ENCODE data around the gene GOLGA6L24. TPM values are rescaled to one million over a fixed set of nuclear protein-coding genes. Genes with fewer than 3 reads are reported as not detected.
"Not testable (repeated sequence)": the region's sequence is repeated elsewhere in the genome, so short reads cannot be mapped to it uniquely, and the experiment has no call there.

The GOLGA6L24 gene, protein sequence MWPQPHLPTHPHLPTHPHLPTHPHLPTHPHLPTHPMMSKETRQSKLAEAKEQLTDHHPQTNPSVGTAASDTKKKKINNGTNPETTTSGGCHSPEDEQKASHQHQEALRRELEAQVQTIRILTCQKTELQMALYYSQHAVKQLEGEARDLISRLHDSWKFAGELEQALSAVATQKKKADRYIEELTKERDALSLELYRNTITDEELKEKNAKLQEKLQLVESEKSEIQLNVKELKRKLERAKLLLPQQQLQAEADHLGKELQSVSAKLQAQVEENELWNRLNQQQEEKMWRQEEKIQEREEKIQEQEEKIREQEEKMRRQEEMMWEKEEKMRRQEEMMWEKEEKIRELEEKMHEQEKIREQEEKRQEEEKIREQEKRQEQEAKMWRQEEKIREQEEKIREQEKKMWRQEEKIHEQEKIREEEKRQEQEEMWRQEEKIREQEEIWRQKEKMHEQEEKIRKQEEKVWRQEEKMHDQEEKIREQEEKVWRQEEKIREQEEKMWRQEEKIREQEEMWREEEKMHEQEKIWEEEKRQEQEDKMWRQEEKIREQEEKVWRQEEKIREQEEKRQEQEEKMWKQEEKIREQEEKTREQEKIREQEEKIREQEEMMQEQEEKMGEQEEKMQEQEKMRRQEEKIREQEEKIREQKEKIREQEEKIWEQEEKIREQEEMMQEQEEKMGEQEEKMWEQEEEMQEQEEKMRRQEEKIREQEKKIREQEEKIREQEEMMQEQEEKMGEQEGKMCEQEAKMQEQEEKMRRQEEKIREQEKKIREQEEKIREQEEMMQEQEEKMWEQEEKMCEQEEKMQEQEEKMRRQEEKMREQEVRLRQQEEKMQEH
- total RNA-seq: not detected in 2 replicates
- long read RNA-seq: 0 reads

- not testable (repeated sequence) for H3K4me1 Mint-ChIP-seq (ENCODE audit: low read depth); H3K27ac Mint-ChIP-seq; H3K4me3 Mint-ChIP-seq (ENCODE audit: low read depth); H3K36me3 Mint-ChIP-seq (ENCODE audit: insufficient read depth); H3K27me3 Mint-ChIP-seq; DNase-seq (ENCODE audit: low spot score, unreplicated experiment); H3K9me3 Mint-ChIP-seq (ENCODE audit: low read depth)
Observed at GRCh38 chr15:28357984-28358383, at the start of gene GOLGA6L24. Gene GOLGA6L24 (minus strand): TSS chr15:28358084. CDS start chr15:28358023, 61 bp downstream.

- not testable (repeated sequence) for H3K36me3 Mint-ChIP-seq (ENCODE audit: insufficient read depth); DNase-seq (ENCODE audit: low spot score, unreplicated experiment); H3K27ac Mint-ChIP-seq; H3K4me1 Mint-ChIP-seq (ENCODE audit: low read depth); H3K9me3 Mint-ChIP-seq (ENCODE audit: low read depth); H3K27me3 Mint-ChIP-seq; H3K4me3 Mint-ChIP-seq (ENCODE audit: low read depth)
Observed at GRCh38 chr15:28402774-28403435, 45.0 kb upstream of the GOLGA6L24 start.

GRCh38 chr15:28396022-28396421 is 38.1 kb upstream of the GOLGA6L24 start:
- H3K27me3 Mint-ChIP-seq; H3K4me3 Mint-ChIP-seq (ENCODE audit: low read depth); H3K27ac Mint-ChIP-seq; DNase-seq (ENCODE audit: low spot score, unreplicated experiment); H3K9me3 Mint-ChIP-seq (ENCODE audit: low read depth); H3K36me3 Mint-ChIP-seq (ENCODE audit: insufficient read depth); H3K4me1 Mint-ChIP-seq (ENCODE audit: low read depth): not testable (repeated sequence)

- not testable (repeated sequence) for H3K9me3 Mint-ChIP-seq (ENCODE audit: low read depth); DNase-seq (ENCODE audit: low spot score, unreplicated experiment); H3K36me3 Mint-ChIP-seq (ENCODE audit: insufficient read depth); H3K4me1 Mint-ChIP-seq (ENCODE audit: low read depth); H3K27me3 Mint-ChIP-seq; H3K27ac Mint-ChIP-seq; H3K4me3 Mint-ChIP-seq (ENCODE audit: low read depth)
Observed at GRCh38 chr15:28380053-28380452, 22.2 kb upstream of the GOLGA6L24 start.

- not testable (repeated sequence) for H3K36me3 Mint-ChIP-seq (ENCODE audit: insufficient read depth); H3K4me1 Mint-ChIP-seq (ENCODE audit: low read depth); H3K27me3 Mint-ChIP-seq; H3K9me3 Mint-ChIP-seq (ENCODE audit: low read depth); H3K27ac Mint-ChIP-seq; DNase-seq (ENCODE audit: low spot score, unreplicated experiment); H3K4me3 Mint-ChIP-seq (ENCODE audit: low read depth)
Observed at GRCh38 chr15:28378364-28378763, 20.5 kb upstream of the GOLGA6L24 start, which contains the start of gene GOLGA8F. Gene GOLGA8F (plus strand): TSS chr15:28378664. CDS start chr15:28378762, 98 bp downstream.

GRCh38 chr15:28365502-28365901 is 7.6 kb upstream of the GOLGA6L24 start:
- not testable (repeated sequence) for H3K9me3 Mint-ChIP-seq (ENCODE audit: low read depth); DNase-seq (ENCODE audit: low spot score, unreplicated experiment); H3K27ac Mint-ChIP-seq; H3K36me3 Mint-ChIP-seq (ENCODE audit: insufficient read depth); H3K27me3 Mint-ChIP-seq; H3K4me1 Mint-ChIP-seq (ENCODE audit: low read depth); H3K4me3 Mint-ChIP-seq (ENCODE audit: low read depth)

GRCh38 chr15:28322129-28322588 is 35.7 kb downstream of the GOLGA6L24 start, which contains the start of gene HERC2:
Gene HERC2 (minus strand): TSS chr15:28322179. CDS start chr15:28321433, 746 bp downstream.
- not testable (repeated sequence) for H3K4me1 Mint-ChIP-seq (ENCODE audit: low read depth); DNase-seq (ENCODE audit: low spot score, unreplicated experiment); H3K9me3 Mint-ChIP-seq (ENCODE audit: low read depth); H3K36me3 Mint-ChIP-seq (ENCODE audit: insufficient read depth); H3K27me3 Mint-ChIP-seq
- Mint-ChIP-seq H3K4me3 (ENCODE audit: low read depth) (peak within 1 kb of the TSS; percentile 95), H3K27ac (peak within 1 kb of the TSS; percentile 94)

DNA sequence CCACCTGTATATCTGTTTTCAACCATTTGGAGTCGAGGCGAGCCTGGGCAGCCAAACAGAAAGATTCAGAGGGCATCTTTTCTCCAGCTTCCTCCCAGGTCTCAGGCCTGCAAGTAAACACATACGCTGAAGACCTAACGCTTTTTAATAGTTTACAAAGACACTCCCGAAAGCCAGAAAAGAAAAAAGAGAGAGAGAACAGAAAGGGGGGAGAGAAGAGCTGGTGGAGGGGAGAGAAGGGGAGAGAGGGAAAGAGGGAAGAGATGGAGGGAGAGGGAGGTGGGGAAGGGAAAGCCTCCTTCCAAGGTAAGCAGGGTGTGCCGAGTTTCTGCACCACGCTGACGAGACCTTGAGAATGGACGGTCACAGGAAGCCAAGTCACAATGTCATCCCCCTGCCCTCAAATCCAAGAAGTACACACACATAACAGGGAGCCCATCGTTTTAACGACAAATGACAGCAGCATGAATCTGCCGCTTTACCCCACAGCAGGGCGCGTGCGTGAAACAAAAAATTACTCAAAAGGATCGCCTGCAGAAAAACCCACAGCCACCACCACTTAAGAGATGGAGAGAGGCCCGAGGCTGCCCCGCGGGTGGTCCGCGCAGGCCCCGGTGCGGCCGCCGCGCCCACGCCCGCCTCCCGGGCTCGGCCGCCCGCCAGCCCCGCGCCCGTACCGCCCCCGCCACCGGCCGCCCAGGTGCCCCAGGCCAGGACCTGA is 36.4 kb downstream of the GOLGA6L24 start:
- H3K9me3 Mint-ChIP-seq (ENCODE audit: low read depth); H3K27me3 Mint-ChIP-seq; H3K36me3 Mint-ChIP-seq (ENCODE audit: insufficient read depth); DNase-seq (ENCODE audit: low spot score, unreplicated experiment); H3K4me1 Mint-ChIP-seq (ENCODE audit: low read depth): not testable (repeated sequence)
- Mint-ChIP-seq H3K4me3 (ENCODE audit: low read depth) (peak overlapping the region; percentile 95), H3K27ac (peak overlapping the region; percentile 94)

DNA sequence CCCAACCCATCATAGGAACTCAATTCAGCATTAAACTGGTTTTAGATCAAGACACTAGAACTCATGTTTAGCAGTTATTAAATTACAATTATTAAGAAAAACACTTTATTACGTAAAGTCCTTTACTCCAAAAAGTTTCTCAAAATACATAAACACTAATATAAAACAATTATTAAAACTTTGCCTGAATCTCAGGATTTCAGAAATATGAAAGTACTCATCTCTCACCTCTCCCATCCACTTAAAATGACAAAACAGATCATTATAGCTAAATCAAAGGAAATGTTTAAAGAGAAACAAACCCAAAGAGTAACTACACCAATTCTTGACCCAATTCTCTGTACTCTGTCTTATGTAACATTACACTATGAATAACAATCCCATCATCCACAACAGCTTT is 38.2 kb downstream of the GOLGA6L24 start:
- H3K4me3 Mint-ChIP-seq (ENCODE audit: low read depth); H3K9me3 Mint-ChIP-seq (ENCODE audit: low read depth); H3K4me1 Mint-ChIP-seq (ENCODE audit: low read depth); DNase-seq (ENCODE audit: low spot score, unreplicated experiment); H3K27ac Mint-ChIP-seq; H3K27me3 Mint-ChIP-seq: not testable (repeated sequence)
- H3K36me3 Mint-ChIP-seq (ENCODE audit: insufficient read depth): peaks cover 17% of the 10 kb centered on the region

- not testable (repeated sequence) for H3K27ac Mint-ChIP-seq; H3K9me3 Mint-ChIP-seq (ENCODE audit: low read depth); DNase-seq (ENCODE audit: low spot score, unreplicated experiment); H3K27me3 Mint-ChIP-seq; H3K4me3 Mint-ChIP-seq (ENCODE audit: low read depth); H3K4me1 Mint-ChIP-seq (ENCODE audit: low read depth)
- H3K36me3 Mint-ChIP-seq (ENCODE audit: insufficient read depth): peaks cover 22% of the 10 kb centered on the region
Observed at GRCh38 chr15:28318828-28319227, 39.1 kb downstream of the GOLGA6L24 start.

- H3K4me3 Mint-ChIP-seq (ENCODE audit: low read depth); H3K27me3 Mint-ChIP-seq; DNase-seq (ENCODE audit: low spot score, unreplicated experiment); H3K9me3 Mint-ChIP-seq (ENCODE audit: low read depth); H3K27ac Mint-ChIP-seq; H3K4me1 Mint-ChIP-seq (ENCODE audit: low read depth): not testable (repeated sequence)
- peaks cover 26% of the 10 kb centered on the region for H3K36me3 Mint-ChIP-seq (ENCODE audit: insufficient read depth)
Observed at GRCh38 chr15:28318122-28318521, 39.8 kb downstream of the GOLGA6L24 start.

- not testable (repeated sequence) for H3K27ac Mint-ChIP-seq; H3K4me3 Mint-ChIP-seq (ENCODE audit: low read depth); H3K4me1 Mint-ChIP-seq (ENCODE audit: low read depth); DNase-seq (ENCODE audit: low spot score, unreplicated experiment); H3K9me3 Mint-ChIP-seq (ENCODE audit: low read depth); H3K27me3 Mint-ChIP-seq
- H3K36me3 Mint-ChIP-seq (ENCODE audit: insufficient read depth): peaks cover 26% of the 10 kb centered on the region
Observed at GRCh38 chr15:28316958-28317357, 40.9 kb downstream of the GOLGA6L24 start.
